Measurements from ENCODE around the gene IFT52. TPM values are rescaled to one million over a fixed set of nuclear protein-coding genes. Genes with fewer than 3 reads are reported as not detected.
"Not testable (repeated sequence)": the region's sequence is repeated elsewhere in the genome, so short reads cannot be mapped to it uniquely, and the experiment has no call there.

IFT52 gene
- total RNA-seq, 1 experiment from 2014 or later = 23.0 TPM

GRCh38 chr20:43605715-43606114, 15.0 kb downstream of the IFT52 start:
- ATAC-seq (no peak), DNase-seq (no peak)
- intact Hi-C loops (cut with micrococcal nuclease) = no loop called here
- Histone ChIP-seq H3K9me3 (ENCODE audit: low read length) (no peaks in the 10 kb centered on the region), H3K27ac (ENCODE audit: low read length) (no peak overlapping the region), H3K4me3 (ENCODE audit: low read length) (no peak overlapping the region), H3K27me3 (ENCODE audit: low read length) (no peaks in the 10 kb centered on the region), H3K79me2 (ENCODE audit: low read length) (no peaks in the 10 kb centered on the region), H2AFZ (ENCODE audit: low read length) (no peak overlapping the region), H3K9me2 (replicated peaks; ENCODE audit: low read length) (no peaks in the 10 kb centered on the region), H4K20me1 (ENCODE audit: low read length) (no peaks in the 10 kb centered on the region), H3K4me1 (ENCODE audit: insufficient read depth, low read length) (no peaks in the 10 kb centered on the region), H3F3A (ENCODE audit: low read length, unreplicated experiment) (no peaks in the 10 kb centered on the region), H3K36me3 (ENCODE audit: low read depth, low read length) (peaks cover 7% of the 10 kb centered on the region; the same call in 1 of the 2 replicates), H3K4me2 (ENCODE audit: low read length) (no peak overlapping the region), H3K9ac (ENCODE audit: low read length) (no peak overlapping the region)
- BruUV-seq (replicated peaks) = no TSS peak
- TF ChIP-seq EZH2phosphoT487 (IDR thresholded peaks at IDR 0.05; ENCODE audit: borderline replicate concordance, low read length) = no peak
- no peak for TF ChIP-seq CTCF (conservative IDR thresholded peaks at IDR 0.05; ENCODE audit: low read depth, low read length)
- TF ChIP-seq EZH2 (IDR thresholded peaks at IDR 0.05; ENCODE audit: low read length, unreplicated experiment) = no peak
- POLR2A ChIA-PET (ENCODE audit: unreplicated experiment) = no interaction called here
- CTCF ChIA-PET = no interaction called here

- ATAC-seq; DNase-seq; CTCF ChIA-PET; intact Hi-C loops (cut with micrococcal nuclease); H3K4me2 ChIP-seq (ENCODE audit: low read length); H3K9me2 ChIP-seq (replicated peaks; ENCODE audit: low read length); H3K36me3 ChIP-seq (ENCODE audit: low read depth, low read length); BruUV-seq (replicated peaks); H3K4me1 ChIP-seq (ENCODE audit: insufficient read depth, low read length); POLR2A ChIA-PET (ENCODE audit: unreplicated experiment); H3F3A ChIP-seq (ENCODE audit: low read length, unreplicated experiment); H3K4me3 ChIP-seq (ENCODE audit: low read length); H4K20me1 ChIP-seq (ENCODE audit: low read length); H3K27me3 ChIP-seq (ENCODE audit: low read length); H3K9ac ChIP-seq (ENCODE audit: low read length); H3K9me3 ChIP-seq (ENCODE audit: low read length); H2AFZ ChIP-seq (ENCODE audit: low read length); H3K79me2 ChIP-seq (ENCODE audit: low read length); H3K27ac ChIP-seq (ENCODE audit: low read length): not testable (repeated sequence)
These were observed 16.5 kb downstream of the IFT52 start for GRCh38 chr20:43607278-43607677.

GRCh38 chr20:43631598-43631997, 40.9 kb downstream of the IFT52 start:
- H3K27me3 ChIP-seq (ENCODE audit: low read length) = no peaks in the 10 kb centered on the region
- ChIA-PET POLR2A (ENCODE audit: unreplicated experiment) (no interaction called here), CTCF (no interaction called here)
- no peak for TF ChIP-seq EZH2 (IDR thresholded peaks at IDR 0.05; ENCODE audit: low read length, unreplicated experiment)
- TF ChIP-seq EZH2phosphoT487 (IDR thresholded peaks at IDR 0.05; ENCODE audit: borderline replicate concordance, low read length) = no peak
- no peak for TF ChIP-seq CTCF (conservative IDR thresholded peaks at IDR 0.05; ENCODE audit: low read depth, low read length)
- no peaks in the 10 kb centered on the region for H3K79me2 ChIP-seq (ENCODE audit: low read length)
- H3K4me1 ChIP-seq (ENCODE audit: insufficient read depth, low read length) = no peaks in the 10 kb centered on the region
- intact Hi-C loops (cut with micrococcal nuclease) = no loop called here
- no peak overlapping the region for H3K9ac ChIP-seq (ENCODE audit: low read length)
- H3K36me3 ChIP-seq (ENCODE audit: low read depth, low read length) = peaks cover 7% of the 10 kb centered on the region; the same call in 1 of the 2 replicates
- DNase-seq = no peak
- no peak overlapping the region for H2AFZ ChIP-seq (ENCODE audit: low read length)
- no peaks in the 10 kb centered on the region for H3K9me3 ChIP-seq (ENCODE audit: low read length)
- no TSS peak for BruUV-seq (replicated peaks)
- ATAC-seq = no peak
- H3F3A ChIP-seq (ENCODE audit: low read length, unreplicated experiment) = no peaks in the 10 kb centered on the region
- no peak overlapping the region for H3K27ac ChIP-seq (ENCODE audit: low read length)
- no peak overlapping the region for H3K4me3 ChIP-seq (ENCODE audit: low read length)
- H3K9me2 ChIP-seq (replicated peaks; ENCODE audit: low read length) = no peaks in the 10 kb centered on the region
- no peaks in the 10 kb centered on the region for H4K20me1 ChIP-seq (ENCODE audit: low read length)
- no peak overlapping the region for H3K4me2 ChIP-seq (ENCODE audit: low read length)

Data from PC-3 (cell line).